Stimulated activated CD8-positive, alpha-beta memory T cell treated with anti-CD3 and anti-CD28 coated beads, Interleukin-4, amount 100 ng/mL, for 48 hours (primary cell): ENCODE data around the gene NIPSNAP2.
A peak's percentile ranks its signal among the peaks of the same experiment; 100 is the strongest.
"Not testable (repeated sequence)": the region's sequence is repeated elsewhere in the genome, so short reads cannot be mapped to it uniquely, and the experiment has no call there.

ENCODE experiments used
- DNase-seq: peaks from one replicate; pipeline ENCODE4 v3.0.0-alpha.2; 2020

Gene NIPSNAP2

GRCh38 chr7:55964261-55965099, at the start of gene NIPSNAP2:
NIPSNAP2 (plus strand) TSS chr7:55964585; CDS start chr7:55964610, 25 bp downstream.
- peak; percentile 73 for DNase-seq

- DNase-seq: no peak
Observed at GRCh38 chr7:55917771-55918170, 46.6 kb upstream of the NIPSNAP2 start.

GRCh38 chr7:55928006-55928767, 36.2 kb upstream of the NIPSNAP2 start:
- DNase-seq: no peak

GRCh38 chr7:55931421-55932151, 32.8 kb upstream of the NIPSNAP2 start:
- DNase-seq: no peak

GRCh38 chr7:55939514-55940123, 24.8 kb upstream of the NIPSNAP2 start:
- no peak for DNase-seq

GRCh38 chr7:55946545-55946944, 17.8 kb upstream of the NIPSNAP2 start:
- DNase-seq: no peak

GRCh38 chr7:55951637-55952351, 12.6 kb upstream of the NIPSNAP2 start, which contains the start of gene MRPS17:
MRPS17 (plus strand) TSS chr7:55951877; CDS start chr7:55953196, 1,319 bp downstream.
- peak; percentile 94 for DNase-seq

- DNase-seq: not testable (repeated sequence)
Observed at GRCh38 chr7:55952352-55952671, 12.1 kb upstream of the NIPSNAP2 start.

- no peak for DNase-seq
Observed at GRCh38 chr7:55953707-55954475, 10.5 kb upstream of the NIPSNAP2 start.

GRCh38 chr7:55957190-55957589, 7.2 kb upstream of the NIPSNAP2 start:
- DNase-seq: no peak

- no peak for DNase-seq
Observed at GRCh38 chr7:55962014-55962413, 2.4 kb upstream of the NIPSNAP2 start.

- DNase-seq: no peak
Observed at GRCh38 chr7:55963584-55964168, 709 bp upstream of the NIPSNAP2 start.

GRCh38 chr7:55965100-55965470, 700 bp downstream of the NIPSNAP2 start:
- DNase-seq: no peak

- no peak for DNase-seq
Observed at GRCh38 chr7:55965805-55966421, 1.5 kb downstream of the NIPSNAP2 start.

GRCh38 chr7:55966851-55967250, 2.5 kb downstream of the NIPSNAP2 start:
- DNase-seq: no peak

- DNase-seq: no peak
Observed at GRCh38 chr7:55969391-55969790, 5.0 kb downstream of the NIPSNAP2 start.

GRCh38 chr7:55970561-55970960, 6.2 kb downstream of the NIPSNAP2 start:
- no peak for DNase-seq

GRCh38 chr7:55970978-55971377, 6.6 kb downstream of the NIPSNAP2 start:
- DNase-seq: no peak

- no peak for DNase-seq
Observed at GRCh38 chr7:55973747-55974250, 9.4 kb downstream of the NIPSNAP2 start.

GRCh38 chr7:55975988-55976633, 11.7 kb downstream of the NIPSNAP2 start:
- DNase-seq: no peak
